GM19351 (cell line): ENCODE measurements around the gene APC.

Experiments
- ATAC-seq: cut with Tn5 transposase; IDR thresholded peaks from one replicate; pipeline ENCODE4 v1.9.1; 2021; ENCODE audit warnings: mild to moderate bottlenecking, moderate library complexity; ENCODE audit not compliant: unreplicated experiment

APC gene

DNA sequence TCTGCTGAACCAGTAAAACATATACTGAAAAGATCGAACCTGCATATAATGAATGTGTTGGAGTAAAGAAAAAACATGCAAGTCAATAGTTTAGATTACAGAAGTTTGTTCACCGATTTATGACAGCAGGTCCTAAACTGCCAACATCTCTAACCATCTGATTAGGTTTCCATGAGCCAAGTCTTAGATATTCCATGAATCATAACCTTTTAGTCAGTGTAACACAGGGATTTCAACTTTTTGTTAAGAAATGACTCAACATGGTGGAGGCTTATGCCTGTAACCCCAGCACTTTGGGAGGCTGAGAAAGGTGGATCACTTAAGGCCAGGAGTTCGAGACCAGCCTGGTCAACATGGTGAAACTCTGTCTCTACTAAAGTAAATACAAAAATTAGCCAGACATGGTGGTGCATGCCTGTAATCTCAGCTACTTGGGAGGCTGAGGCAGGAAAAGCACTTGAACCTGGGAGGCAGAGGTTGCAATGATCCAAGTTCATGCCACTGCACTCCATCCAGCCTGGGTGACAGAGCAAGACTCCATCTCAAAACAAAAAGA is 38.7 kb downstream of the APC start:
- no peak for ATAC-seq

DNA sequence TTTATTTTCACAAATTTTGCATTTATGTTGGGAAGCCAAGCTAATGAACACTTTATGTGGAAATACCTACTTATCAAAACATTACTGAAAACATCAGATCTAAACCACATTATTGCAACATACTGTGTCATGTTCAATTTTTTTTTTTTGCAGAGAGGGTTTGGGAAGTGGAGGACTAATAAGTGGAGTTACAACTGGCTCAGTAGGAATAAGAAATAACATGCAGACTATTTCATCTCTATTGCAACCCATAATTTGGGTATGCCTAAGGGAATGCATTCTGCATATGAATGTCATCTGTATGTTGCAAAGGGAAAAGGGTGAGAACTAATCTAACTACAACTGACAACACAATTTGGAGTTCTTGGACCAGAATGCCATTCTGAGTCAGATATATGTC is 41.8 kb downstream of the APC start:
- ATAC-seq, result no peak

DNA sequence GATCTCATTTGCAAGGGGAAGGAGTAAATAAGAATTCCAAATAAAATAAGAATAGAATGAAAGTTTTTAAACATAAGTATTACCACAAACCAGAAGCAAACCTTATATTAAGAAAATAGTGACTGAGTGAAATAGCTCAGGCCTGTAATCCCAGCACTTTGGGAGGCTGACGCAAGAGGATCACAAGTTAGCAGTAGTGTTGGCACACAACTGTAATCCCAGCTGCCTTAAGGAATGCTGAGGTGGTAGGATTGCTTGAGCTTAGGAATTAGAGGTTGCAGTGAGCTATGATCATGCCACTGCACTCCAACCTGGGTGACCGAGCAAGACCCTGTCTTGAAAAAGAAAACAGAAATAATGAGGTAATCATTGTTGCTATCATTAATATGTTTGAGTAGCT is 47.0 kb downstream of the APC start:
- ATAC-seq, result no peak

DNA sequence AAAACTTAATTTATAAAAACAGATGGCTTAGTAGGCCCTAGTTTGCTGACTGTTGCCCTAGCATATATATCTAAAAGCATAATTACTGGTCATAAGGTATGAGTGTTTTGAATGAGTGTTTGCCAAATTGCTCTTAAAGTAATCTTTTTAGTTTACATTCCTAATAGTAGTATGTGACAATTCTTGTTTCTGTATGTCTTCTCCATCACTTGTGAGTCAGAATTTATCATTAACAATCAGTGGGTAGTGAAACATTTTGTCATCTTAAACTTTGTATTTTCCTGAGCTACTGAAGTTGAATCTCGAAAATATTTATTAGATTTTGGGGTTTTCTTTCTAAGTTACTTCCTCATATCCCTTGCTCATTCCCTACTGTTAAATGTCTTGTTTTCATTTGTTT is 49.6 kb downstream of the APC start:
- no peak for ATAC-seq

DNA sequence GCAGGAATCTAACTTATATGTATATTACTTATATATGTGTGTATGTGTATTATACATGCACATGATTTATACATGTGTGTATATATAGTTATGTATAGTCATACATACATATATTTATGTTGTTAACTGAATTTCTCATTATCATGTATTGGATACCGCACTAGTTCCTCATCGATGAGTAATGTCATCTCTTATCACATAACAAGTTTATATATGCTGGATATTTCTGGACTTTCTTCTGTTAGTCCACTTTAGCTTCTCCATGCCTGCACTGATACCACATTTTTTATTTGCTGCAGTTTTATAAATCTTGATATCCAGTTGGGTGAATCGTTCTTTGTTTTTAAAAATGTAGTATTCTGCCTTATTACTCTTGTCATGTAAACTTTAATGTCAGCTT is 50.2 kb downstream of the APC start:
- ATAC-seq, result no peak

DNA sequence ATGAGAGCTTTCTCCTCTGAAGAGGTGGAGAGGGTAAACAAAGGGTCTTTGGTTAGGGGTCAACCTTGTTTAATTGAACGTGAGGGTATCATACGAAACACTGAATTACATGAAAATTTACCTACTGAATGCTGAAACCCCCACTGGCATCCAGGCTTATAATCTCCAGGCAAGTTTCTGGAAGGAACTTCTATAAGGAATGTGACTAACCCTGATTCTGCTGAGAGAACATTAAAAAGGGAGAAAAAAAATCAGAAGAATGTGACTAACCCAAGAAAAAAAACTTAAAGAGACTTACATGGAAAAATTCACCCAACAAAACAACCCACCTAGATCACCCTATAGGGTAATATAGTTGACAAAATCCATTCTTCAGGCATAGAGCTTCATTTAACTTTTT is 55.5 kb downstream of the APC start:
- ATAC-seq, result no peak

DNA sequence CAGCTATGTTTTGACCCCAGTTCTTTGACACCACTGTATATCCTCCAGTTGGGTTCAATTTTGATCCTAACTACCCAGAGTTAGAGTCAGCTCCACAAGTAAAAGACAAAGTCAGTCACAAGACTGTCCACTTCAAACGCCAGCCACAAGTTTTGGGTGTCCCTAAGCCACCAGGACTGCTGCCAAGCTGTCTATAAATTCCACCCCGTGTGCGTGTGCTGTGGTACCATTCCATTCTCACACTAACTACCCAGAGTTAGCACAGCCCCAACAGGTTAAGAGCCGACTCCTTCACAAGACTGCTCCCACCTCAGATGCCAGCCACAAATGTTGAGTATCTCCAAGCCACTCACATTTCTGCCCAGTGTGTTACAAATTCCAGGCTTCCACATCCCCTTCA is 56.7 kb downstream of the APC start:
- no peak for ATAC-seq

DNA sequence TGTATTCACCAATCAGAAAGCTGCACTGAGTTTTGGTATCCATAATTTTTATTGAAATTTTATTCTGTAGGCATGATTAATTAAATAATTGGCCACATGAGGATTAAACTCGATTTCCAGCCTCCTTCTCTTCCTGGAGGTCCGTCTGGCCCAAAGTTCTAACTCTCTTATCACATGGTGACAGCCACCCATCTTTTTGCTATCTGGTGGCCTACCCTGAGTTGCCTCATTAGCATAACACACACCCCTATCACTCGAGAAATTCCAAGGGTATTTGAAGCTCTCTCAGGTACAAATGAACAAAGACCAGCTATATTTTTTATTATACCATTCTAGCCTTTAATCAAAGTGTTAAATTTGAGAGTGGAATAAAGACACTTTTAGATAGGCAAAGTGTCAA is 57.7 kb downstream of the APC start:
- ATAC-seq, result no peak

DNA sequence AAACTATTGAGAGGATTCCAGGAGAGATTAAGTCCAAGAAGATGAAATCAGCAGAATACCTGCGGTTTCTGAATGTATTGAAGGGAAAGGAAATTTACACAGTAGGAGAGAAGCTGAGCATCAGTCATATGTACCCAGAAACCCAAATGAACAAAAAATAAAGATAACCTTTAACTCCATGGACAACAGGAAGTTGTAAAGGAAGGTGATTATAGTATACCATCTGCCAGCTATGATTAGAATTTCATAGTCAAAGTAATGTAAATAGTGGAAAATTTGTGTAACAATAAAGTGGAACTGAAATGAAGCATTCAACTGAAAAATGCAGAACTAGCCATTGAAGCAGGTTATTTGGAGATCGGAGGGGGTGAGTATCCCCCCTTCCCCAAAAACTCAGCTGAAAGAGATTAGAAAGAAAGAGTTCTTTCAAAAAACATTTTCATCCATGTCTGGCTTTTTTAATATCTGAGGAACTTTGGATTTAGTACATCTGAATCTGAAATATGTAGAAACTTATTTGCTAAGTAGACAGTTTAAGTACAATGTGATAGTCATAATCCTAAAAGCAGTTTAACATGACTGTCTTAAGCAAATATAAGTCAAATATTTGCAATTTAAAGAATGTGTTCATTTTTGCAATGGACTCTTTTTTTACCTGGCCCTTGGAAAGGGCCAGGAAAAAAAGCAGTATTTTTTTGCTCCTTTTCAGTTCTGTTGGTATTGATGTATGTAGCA is 58.4 kb downstream of the APC start:
- no peak for ATAC-seq

DNA sequence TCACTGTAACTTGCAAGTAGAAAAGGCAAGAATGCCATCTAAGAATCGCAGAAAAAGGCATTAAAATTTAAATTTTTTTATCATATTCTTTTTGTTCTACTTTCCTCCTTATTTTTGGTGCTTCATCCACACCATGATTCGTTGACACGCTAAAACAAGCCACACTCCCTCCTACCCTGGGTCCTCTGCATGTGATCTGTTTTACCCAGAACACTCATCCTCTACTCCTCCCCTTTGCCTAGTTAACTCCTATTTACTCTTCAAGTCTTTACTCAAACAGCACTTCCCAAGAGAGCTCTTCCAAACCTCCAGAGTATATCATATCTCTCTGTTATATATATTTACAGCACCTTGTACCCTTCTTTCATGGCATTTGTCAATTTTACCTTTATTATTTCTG is 62.0 kb downstream of the APC start:
- ATAC-seq, result no peak

DNA sequence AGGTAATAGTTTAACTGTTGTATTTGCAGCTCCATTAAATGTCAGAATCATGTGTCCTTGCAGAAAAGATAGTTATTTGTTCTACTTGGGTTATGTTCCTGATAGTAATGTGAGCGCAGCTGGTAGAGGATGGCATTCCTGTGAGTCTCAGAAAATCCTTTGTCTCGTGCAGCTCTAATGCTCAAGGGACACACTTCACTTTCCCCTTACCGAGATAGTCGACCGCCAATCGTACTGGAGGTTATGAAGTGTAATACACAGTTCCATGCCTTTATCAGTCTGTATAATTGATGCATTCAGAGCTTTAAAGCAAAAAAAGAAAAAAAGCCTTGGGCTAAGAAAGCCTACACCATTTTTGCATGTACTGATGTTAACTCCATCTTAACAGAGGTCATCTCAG is 63.2 kb downstream of the APC start:
- no peak for ATAC-seq

DNA sequence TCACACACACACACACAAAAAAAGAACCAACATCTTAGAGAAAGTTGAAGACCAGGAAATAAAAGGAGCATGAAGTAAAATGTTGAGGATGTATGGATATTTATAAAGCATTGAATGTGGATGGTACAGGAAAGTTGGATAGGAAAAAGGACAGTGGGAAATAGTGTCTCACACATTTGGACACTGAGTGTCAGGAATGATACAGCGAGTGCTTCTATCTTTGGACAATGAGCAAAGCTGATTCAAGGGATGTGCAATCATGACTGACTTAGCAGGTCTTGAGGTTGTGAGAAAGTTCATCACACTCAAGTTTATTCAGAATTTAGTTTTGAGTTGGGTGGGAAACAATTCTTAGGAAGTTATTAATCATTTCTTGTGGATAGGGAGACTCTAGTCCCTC is 73.3 kb downstream of the APC start:
- no peak for ATAC-seq

DNA sequence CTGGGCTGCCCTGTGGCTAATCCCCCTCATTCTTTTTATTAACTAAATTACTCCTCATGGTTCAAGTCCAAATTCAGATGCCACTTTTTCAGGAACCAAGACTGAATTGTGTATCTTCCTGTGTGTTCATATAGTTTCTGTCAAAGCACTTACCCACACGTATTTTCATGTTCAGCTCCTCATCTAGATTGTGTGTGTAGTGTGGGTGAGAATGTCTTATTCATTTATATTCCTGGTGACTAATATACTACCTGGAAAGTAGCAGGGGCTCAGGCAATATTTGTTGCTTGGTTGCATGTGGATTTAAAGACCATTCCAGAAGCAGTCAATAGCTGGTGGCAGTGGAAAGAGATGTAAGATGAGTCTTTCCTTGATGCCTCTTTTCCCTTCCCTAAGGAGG is 74.9 kb downstream of the APC start:
- no peak for ATAC-seq

DNA sequence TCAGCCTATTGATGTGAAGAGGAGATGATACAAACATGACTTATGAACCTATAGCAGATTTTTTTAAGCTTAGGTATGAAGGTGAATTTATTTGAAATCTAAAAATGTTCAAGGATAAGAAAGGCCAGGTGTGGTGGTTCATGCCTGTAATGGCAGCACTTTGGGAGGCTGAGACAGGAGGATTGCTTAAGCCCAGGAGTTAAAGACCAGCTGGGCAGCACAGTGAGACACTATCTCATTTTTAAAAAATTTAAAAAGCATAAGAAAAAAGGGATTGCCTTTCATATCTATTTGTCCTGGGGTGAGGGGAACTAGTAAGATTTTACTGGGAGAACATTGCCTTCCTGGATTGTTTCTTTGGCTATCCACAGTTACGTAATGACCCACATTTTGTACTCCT is 82.6 kb downstream of the APC start:
- ATAC-seq, result no peak

DNA sequence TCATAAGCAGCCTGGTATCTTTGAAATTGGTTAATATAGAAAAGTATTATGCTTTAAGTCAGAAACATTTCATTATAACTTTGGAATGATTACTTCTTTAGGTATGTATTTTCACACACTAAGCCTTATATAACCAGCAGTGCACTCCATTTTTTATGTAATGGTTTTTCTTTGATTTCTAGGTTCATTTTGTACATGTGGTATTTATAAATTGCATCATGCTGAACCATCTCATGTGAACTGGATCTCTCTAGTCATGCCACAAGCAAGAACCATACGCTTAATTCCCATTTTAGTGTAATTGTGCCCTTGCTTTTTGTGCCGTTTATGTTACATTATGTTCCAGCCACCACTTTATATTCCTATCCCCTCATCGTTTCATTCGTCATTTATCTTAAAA is 84.8 kb downstream of the APC start:
- ATAC-seq, result no peak

DNA sequence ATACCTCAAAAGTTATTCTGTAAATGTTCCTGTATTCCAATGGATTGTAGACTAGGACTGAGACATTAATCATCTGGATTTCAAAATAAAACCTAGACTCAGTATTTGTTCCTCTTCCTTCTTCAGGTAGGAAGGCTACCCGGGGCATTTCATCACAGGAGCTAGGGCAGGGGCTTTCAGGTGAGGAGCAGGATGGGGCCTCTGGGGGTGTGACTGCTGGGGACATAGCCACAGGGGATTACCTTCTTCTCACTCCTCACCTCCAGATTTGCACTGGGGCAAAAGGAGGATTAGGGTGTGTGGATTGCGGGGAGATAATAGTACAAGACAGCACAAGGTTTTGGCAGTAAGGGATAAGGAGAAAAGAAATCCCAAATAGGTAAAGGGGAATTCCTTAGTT is 85.5 kb downstream of the APC start:
- no peak for ATAC-seq

DNA sequence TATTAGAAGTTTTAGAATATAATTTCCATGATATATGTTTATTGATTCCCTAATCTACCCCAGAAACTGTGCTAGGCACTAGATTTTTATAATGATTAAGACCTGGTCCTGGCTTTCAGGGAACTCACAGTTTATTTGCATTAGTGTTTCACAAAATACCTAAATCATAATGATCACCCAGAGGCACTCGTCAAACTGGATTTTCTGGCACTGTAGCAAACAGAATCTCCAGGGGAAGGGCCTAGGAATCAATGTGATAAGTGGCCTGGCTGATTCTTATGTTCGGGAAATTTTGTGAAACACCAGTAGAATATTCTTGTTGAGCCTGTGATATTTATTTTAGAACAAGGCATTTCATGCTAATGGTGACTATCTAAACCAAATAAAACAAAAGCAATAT is 86.0 kb downstream of the APC start:
- no peak for ATAC-seq

DNA sequence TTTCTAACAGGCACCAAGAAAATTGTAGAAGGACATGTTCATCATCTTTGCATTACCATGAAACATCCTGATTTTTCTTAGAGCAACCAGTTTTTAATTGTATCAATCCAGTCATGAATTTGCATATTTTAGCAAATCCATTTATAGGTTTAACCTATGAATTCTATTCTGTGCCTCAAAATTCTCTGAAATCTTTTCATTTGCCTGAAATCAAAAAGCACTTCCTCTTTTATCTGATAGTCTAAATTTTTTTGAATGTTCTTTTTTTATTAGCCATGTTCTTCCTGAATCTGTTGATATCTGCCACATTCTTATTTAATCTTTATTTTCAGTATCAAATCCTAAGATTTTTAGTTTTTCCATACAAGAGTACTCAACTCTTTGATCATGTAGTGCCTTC is 86.5 kb downstream of the APC start:
- no peak for ATAC-seq

DNA sequence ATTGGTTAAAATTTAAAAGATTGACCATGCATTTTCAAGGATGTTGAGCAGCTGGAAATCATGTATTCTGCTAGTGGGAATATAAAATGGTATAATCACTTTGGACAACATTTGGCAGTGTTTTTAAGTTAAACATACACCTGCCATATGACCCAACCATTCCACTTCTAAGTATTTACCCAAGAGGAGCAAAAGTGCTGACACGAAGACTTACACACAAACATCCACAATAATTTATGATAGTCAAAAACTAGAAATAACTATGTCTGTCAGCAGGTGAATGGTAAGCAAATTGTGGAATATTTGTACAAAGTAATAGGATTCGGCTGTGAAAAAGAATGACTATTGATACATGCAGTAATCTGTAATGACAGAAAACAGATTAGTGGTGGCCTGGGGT is 92.7 kb downstream of the APC start:
- no peak for ATAC-seq

DNA sequence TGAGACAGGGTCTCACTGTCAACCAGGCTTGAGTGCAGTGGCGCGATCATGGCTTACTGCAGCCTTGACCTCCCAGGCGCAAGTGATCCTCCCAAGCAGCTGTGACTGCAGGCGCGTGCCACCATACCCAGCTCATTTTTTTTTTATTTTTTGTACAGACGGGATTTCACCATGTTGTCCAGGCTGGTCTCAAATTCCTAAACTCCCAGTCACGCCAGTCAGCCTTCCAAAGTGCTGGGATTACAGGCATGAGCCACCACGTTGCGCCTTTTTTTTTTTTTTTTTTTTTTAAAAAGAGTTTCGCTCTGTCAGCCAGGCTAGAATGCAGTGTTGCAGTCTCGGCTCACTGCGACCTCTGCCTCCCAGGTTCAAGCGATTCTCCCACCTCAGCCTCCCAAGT is 96.3 kb downstream of the APC start:
- no peak for ATAC-seq

DNA sequence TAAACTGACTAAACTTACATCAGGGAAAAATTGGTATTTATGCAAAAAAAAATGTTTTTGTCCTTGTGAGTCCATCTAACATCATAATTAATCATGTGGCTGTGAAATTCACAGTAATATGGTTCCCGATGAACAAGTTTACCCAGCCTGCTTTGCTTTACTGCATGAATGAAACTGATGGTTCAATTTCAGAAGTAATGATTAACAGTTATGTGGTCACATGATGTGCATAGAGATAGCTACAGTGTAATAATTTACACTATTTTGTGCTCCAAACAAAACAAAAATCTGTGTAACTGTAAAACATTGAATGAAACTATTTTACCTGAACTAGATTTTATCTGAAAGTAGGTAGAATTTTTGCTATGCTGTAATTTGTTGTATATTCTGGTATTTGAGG is 106.8 kb downstream of the APC start:
- ATAC-seq, result no peak

DNA sequence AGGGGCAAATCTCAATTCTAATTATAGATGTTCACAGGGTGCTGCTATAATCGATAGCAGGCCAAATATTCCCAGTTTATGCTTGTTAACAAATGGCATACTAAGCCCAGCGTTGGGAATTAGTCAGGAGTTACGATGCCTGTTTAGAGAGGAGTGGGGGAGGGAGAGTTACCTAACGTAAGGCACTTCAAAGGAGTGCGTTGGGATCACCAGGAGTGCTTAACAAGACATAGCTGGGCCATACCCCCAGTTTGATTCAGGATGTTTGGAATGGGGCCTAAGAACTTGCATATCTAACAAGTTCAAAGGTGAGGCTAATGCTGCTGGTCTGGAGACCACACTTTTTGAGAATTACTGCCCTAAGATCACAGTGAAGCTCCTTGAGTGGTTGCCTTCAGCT is 108.9 kb downstream of the APC start:
- no peak for ATAC-seq

DNA sequence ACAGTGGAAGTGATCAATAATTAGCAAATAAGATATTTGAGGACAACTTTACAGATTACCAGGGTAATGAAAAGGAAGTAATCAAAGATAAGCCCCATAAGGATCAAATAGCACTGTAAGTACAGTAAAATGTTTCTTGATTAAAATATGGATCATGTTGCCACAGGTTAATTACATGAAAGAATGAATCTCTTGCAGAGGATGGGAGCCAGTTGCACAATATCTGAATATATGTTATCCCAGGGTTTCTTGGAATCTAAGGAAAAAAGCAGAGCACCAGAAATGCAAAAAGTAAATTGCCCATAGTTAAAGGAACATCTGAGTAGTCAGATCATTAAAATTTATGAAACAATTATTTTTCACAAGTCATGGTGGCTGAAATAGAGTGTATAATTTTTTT is 109.6 kb downstream of the APC start:
- no peak for ATAC-seq
